A673 (cell line): ENCODE data around the gene TPK1. TPM values are rescaled to one million over a fixed set of nuclear protein-coding genes. Genes with fewer than 3 reads are reported as not detected.

ENCODE experiments used
- BruUV-seq: library from RNA; stranded (reverse); fragments of 400-500 nt; replicated peaks from 2 replicates; lab custom pipeline; 2021; lab: Mats Ljungman, UMichigan
- CTCF ChIA-PET: fragments of 300-600 bp; sonication (Branson Sonifier 250); formaldehyde crosslinking; loops from one replicate; lab custom pipeline; 2022; ENCODE audit warnings: antibody characterized with exemption; lab: Charles Lee
- POLR2A ChIA-PET: fragments of 300-600 bp; sonication (Branson Sonifier 250); formaldehyde crosslinking; loops from one replicate; lab custom pipeline; 2022; ENCODE audit warnings: antibody characterized with exemption; ENCODE audit not compliant: low non-redundant PET; lab: Charles Lee
- DNase-seq: peaks from one replicate; pipeline ENCODE4 v3.0.0-alpha.2; 2015; ENCODE audit warnings: low spot score
- H3K27ac ChIP-seq: fragments of 200-600 bp; sonication (generic); 2 replicates; pipeline ENCODE4 v1.5.1; 2016; ENCODE audit warnings: mixed run types, low read depth, mild to moderate bottlenecking, mixed read lengths, antibody characterized with exemption, low read length; ENCODE audit not compliant: poor library complexity, severe bottlenecking
- H3K27me3 ChIP-seq: fragments of 200-600 bp; sonication (generic); replicated peaks from 2 replicates; pipeline ENCODE4 v1.6.1; 2017; ENCODE audit warnings: mixed run types, low read depth, mild to moderate bottlenecking, mixed read lengths, antibody characterized with exemption, low read length; ENCODE audit not compliant: insufficient read depth, poor library complexity
- H3K36me3 ChIP-seq: fragments of 200-600 bp; sonication (generic); 2 replicates; pipeline ENCODE4 v1.6.1; 2016; ENCODE audit warnings: mixed run types, mild to moderate bottlenecking, mixed read lengths, antibody characterized with exemption, low read length; ENCODE audit not compliant: insufficient read depth, poor library complexity, severe bottlenecking
- H3K4me1 ChIP-seq: fragments of 200-600 bp; sonication (generic); 2 replicates; pipeline ENCODE4 v1.6.1; 2017; ENCODE audit warnings: mixed run types, mild to moderate bottlenecking, mixed read lengths, antibody characterized with exemption, low read length; ENCODE audit not compliant: insufficient read depth, poor library complexity, severe bottlenecking
- H3K4me3 ChIP-seq: fragments of 200-600 bp; sonication (generic); 2 replicates; pipeline ENCODE4 v1.5.1; 2016; ENCODE audit warnings: low read depth, mixed run types, mild to moderate bottlenecking, mixed read lengths, low read length; ENCODE audit not compliant: poor library complexity, severe bottlenecking
- H3K9me3 ChIP-seq: fragments of 200-600 bp; sonication (generic); 2 replicates; pipeline ENCODE4 v1.6.1; 2016; ENCODE audit warnings: mixed run types, low read depth, mild to moderate bottlenecking, mixed read lengths, antibody characterized with exemption, low read length; ENCODE audit not compliant: poor library complexity, severe bottlenecking
- EZH2 ChIP-seq: fragments of 200-600 bp; sonication (generic); IDR thresholded peaks from 2 replicates; pipeline ENCODE4 v1.6.1; 2017; ENCODE audit warnings: borderline replicate concordance, low read depth, mild to moderate bottlenecking, mixed read lengths, antibody characterized with exemption, low read length; ENCODE audit not compliant: poor library complexity, severe bottlenecking
- intact Hi-C: fragments of 100-400 bp; cut with micrococcal nuclease; formaldehyde crosslinking; loops from one replicate; pipeline ENCODE4 v1.10.0; 2022; ENCODE audit not compliant: unreplicated experiment
- total RNA-seq: library from RNA; stranded (reverse); gene quantifications from 2 replicates; pipeline ENCODE4 v1.2.3, GENCODE V29; 2021
- TF ChIP-seq, protein P1 (sequence below): fragments of 300-800, 200-600 bp; sonication (generic); conservative IDR thresholded peaks from 2 replicates; pipeline ENCODE4 v1.5.1; 2017; ENCODE audit warnings: low read depth, mild to moderate bottlenecking, antibody characterized with exemption, low read length, moderate library complexity, mixed read lengths

The TPK1 gene
- total RNA-seq, 1 experiment from 2014 or later: 3.5 TPM

DNA sequence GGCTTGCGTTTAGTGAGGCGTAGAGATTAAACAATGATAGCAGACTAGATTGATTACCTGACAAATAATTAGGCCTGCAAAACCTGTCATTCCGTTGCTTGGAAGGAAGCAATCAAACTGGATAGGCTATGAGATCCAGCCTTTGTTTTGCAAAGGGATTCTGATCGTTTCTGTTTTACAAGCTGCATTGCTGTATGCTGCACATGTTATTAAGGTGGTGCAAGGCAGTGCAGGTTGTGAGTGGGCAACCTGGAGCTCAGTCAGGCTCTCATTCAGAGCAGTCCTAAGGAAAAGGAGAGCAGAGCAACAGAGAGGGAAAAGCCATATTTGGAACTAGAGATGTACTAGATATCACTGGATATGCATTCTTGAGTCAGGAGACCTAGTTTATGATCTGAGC, 425.4 kb downstream of the TPK1 start:
- ChIA-PET POLR2A (no interaction called here), CTCF (no interaction called here)
- intact Hi-C loops: no loop called here
- no TSS peak for BruUV-seq
- no peaks in the 10 kb centered on the region for H3K4me1 ChIP-seq
- H3K36me3 ChIP-seq: no peaks in the 10 kb centered on the region
- no peak overlapping the region for H3K27ac ChIP-seq
- TF ChIP-seq, protein P1, sequence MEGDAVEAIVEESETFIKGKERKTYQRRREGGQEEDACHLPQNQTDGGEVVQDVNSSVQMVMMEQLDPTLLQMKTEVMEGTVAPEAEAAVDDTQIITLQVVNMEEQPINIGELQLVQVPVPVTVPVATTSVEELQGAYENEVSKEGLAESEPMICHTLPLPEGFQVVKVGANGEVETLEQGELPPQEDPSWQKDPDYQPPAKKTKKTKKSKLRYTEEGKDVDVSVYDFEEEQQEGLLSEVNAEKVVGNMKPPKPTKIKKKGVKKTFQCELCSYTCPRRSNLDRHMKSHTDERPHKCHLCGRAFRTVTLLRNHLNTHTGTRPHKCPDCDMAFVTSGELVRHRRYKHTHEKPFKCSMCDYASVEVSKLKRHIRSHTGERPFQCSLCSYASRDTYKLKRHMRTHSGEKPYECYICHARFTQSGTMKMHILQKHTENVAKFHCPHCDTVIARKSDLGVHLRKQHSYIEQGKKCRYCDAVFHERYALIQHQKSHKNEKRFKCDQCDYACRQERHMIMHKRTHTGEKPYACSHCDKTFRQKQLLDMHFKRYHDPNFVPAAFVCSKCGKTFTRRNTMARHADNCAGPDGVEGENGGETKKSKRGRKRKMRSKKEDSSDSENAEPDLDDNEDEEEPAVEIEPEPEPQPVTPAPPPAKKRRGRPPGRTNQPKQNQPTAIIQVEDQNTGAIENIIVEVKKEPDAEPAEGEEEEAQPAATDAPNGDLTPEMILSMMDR: no peak
- no peak for TF ChIP-seq EZH2
- no peaks in the 10 kb centered on the region for H3K27me3 ChIP-seq
- H3K9me3 ChIP-seq: no peaks in the 10 kb centered on the region
- H3K4me3 ChIP-seq: no peak overlapping the region
- DNase-seq: no peak

DNA sequence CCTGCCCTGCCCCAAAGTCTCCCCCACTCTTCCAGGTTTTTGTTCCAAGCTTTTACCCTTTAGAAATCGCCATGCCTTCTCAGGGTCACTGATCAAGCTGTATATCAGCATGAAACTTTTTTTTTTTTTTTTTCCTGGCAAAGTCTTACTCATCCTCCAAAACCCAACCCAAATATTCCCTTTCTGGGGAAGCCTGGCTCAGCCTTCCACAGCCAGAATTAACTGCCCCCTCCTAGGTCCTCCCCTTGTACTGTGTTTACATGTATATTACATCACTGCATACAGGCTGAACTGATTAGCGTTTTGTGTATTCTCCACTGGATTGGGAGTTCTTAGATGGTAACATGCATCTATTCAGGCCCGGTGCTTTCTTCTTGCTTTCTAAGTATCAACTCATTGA, 427.7 kb downstream of the TPK1 start:
- intact Hi-C loops: no loop called here
- Histone ChIP-seq H3K9me3 (no peaks in the 10 kb centered on the region), H3K27ac (no peak overlapping the region), H3K4me1 (no peaks in the 10 kb centered on the region), H3K27me3 (no peaks in the 10 kb centered on the region), H3K36me3 (no peaks in the 10 kb centered on the region), H3K4me3 (no peak overlapping the region)
- ChIA-PET CTCF (no interaction called here), POLR2A (no interaction called here)
- TF ChIP-seq EZH2: no peak
- TF ChIP-seq, protein P1: no peak
- DNase-seq: no peak
- no TSS peak for BruUV-seq

DNA sequence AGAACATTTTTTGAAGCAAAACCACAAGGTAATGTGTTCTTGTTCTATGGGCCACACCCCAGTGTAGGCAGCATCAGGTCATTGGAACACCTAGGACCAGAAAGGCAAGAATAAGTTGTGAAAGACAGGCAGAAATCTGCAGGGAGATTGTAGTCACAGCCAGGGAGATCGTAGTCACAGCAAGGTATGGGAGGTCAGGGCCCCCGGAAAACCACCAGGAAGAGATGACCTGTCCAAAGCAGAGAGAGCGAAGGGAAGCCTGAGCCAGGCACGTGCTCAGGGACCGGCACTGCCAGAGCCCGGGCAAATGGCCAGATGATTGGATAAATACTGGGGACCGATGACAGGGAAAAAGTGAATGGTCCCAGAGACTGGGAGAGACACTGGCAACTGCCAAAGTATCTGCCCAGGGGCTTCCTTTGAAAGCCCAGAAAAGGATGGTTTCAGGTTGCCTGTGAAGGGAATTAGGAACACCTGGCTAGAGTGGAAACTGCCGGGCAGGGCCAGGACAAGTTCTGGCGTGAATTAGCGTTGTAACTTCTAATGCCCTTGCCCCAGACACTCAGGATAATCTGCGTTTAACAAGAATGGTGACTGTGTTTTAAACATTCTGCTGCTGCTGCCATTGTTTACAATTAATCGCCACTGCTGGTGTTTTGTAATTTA, 428.5 kb downstream of the TPK1 start:
- BruUV-seq: no TSS peak
- POLR2A ChIA-PET: no interaction called here
- no peaks in the 10 kb centered on the region for H3K9me3 ChIP-seq
- intact Hi-C loops: no loop called here
- no peak overlapping the region for H3K4me3 ChIP-seq
- H3K36me3 ChIP-seq: no peaks in the 10 kb centered on the region
- no peaks in the 10 kb centered on the region for H3K4me1 ChIP-seq
- TF ChIP-seq, protein P1: no peak
- TF ChIP-seq EZH2: no peak
- H3K27me3 ChIP-seq: no peaks in the 10 kb centered on the region
- no peak for DNase-seq
- CTCF ChIA-PET: no interaction called here
- H3K27ac ChIP-seq: no peak overlapping the region
